Activated naive CD4-positive, alpha-beta T cell treated with anti-CD3 and anti-CD28 coated beads, Interleukin-2, amount 10 ng/mL, durations not matched to agents 7 days and 5 days (primary cell): ENCODE data around the gene CNTD1.

Source experiments
- CTCF ChIA-PET: fragments of 350-600 bp; sonication (Branson Sonifier 250); formaldehyde crosslinking; loops from one replicate; lab custom pipeline; 2021; ENCODE audit warnings: antibody characterized with exemption; lab: Charles Lee
- DNase-seq: peaks from one replicate; pipeline ENCODE4 v3.0.0-alpha.2; 2020
- H3K27ac Mint-ChIP-seq: one replicate; pipeline ENCODE4 v1.8.0; 2021; ENCODE audit warnings: mild to moderate bottlenecking, moderate library complexity, mixed read lengths
- H3K27me3 Mint-ChIP-seq: one replicate; pipeline ENCODE4 v1.8.0; 2021; ENCODE audit warnings: mild to moderate bottlenecking, mixed read lengths
- H3K36me3 Mint-ChIP-seq: one replicate; pipeline ENCODE4 v1.8.0; 2021; ENCODE audit warnings: mixed read lengths
- H3K4me1 Mint-ChIP-seq: one replicate; pipeline ENCODE4 v1.8.0; 2021; ENCODE audit warnings: mixed read lengths
- H3K4me3 Mint-ChIP-seq: one replicate; pipeline ENCODE4 v1.8.0; 2021; ENCODE audit warnings: mild to moderate bottlenecking, moderate library complexity, mixed read lengths
- H3K9me3 Mint-ChIP-seq: one replicate; pipeline ENCODE4 v1.8.0; 2021; ENCODE audit warnings: mixed read lengths

The CNTD1 gene

GRCh38 chr17:42772945-42773289 is 25.7 kb upstream of the CNTD1 start:
- peaks cover 37% of the 10 kb centered on the region for H3K4me1 Mint-ChIP-seq
- peaks cover 11% of the 10 kb centered on the region for H3K27me3 Mint-ChIP-seq
- peaks cover 35% of the 10 kb centered on the region for H3K36me3 Mint-ChIP-seq
- CTCF ChIA-PET, result interaction anchor here (1.6 to 2.6 kb wide), 3 partner anchors 10 to 194 kb away, joined by 6 to 18 read pairs (median 9); no protein-coding TSS in a partner anchor
- H3K9me3 Mint-ChIP-seq, result no peaks in the 10 kb centered on the region
- peak overlapping the region; percentile 97 for H3K4me3 Mint-ChIP-seq
- no peak for DNase-seq
- peak overlapping the region; percentile 90 for H3K27ac Mint-ChIP-seq

- CTCF ChIA-PET, result interaction anchor here (1.6 to 2.6 kb wide), 3 partner anchors 11 to 195 kb away, joined by 6 to 18 read pairs (median 9); no protein-coding TSS in a partner anchor
- peaks cover 6% of the 10 kb centered on the region for H3K27me3 Mint-ChIP-seq
Measured at GRCh38 chr17:42773290-42774035, 25.2 kb upstream of the CNTD1 start, which contains the start of gene VPS25. VPS25 (plus strand) TSS chr17:42773449; CDS start chr17:42773476, 27 bp downstream.

GRCh38 chr17:42774066-42774745 is 24.5 kb upstream of the CNTD1 start:
- Mint-ChIP-seq H3K4me3 (peak overlapping the region; percentile 97), H3K27ac (peak overlapping the region; percentile 90), H3K27me3 (peaks cover 2% of the 10 kb centered on the region), H3K36me3 (peaks cover 44% of the 10 kb centered on the region), H3K9me3 (no peaks in the 10 kb centered on the region), H3K4me1 (peaks cover 37% of the 10 kb centered on the region)
- DNase-seq, result no peak
- CTCF ChIA-PET, result interaction anchor here (1.6 to 2.6 kb wide), 3 partner anchors 11 to 196 kb away, joined by 6 to 18 read pairs (median 9); no protein-coding TSS in a partner anchor

More at GRCh38 chr17:42773290-42774035, 25.2 kb upstream of the CNTD1 start, which contains the start of gene VPS25:
- H3K4me3 Mint-ChIP-seq, result peak within 1 kb of the TSS; percentile 97
- peak within 1 kb of the TSS; percentile 90 for H3K27ac Mint-ChIP-seq
- no peaks in the 10 kb centered on the region for H3K9me3 Mint-ChIP-seq
- peaks cover 37% of the 10 kb centered on the region for H3K4me1 Mint-ChIP-seq
- DNase-seq, result peak; percentile 80
- peaks cover 38% of the 10 kb centered on the region for H3K36me3 Mint-ChIP-seq

GRCh38 chr17:42775534-42776098 is 23.0 kb upstream of the CNTD1 start:
- CTCF ChIA-PET, result no interaction called here
- Mint-ChIP-seq H3K9me3 (no peaks in the 10 kb centered on the region), H3K27me3 (peaks cover 16% of the 10 kb centered on the region), H3K27ac (no peak overlapping the region), H3K36me3 (peaks cover 51% of the 10 kb centered on the region), H3K4me3 (no peak overlapping the region), H3K4me1 (peaks cover 43% of the 10 kb centered on the region)
- DNase-seq, result no peak

- Mint-ChIP-seq H3K4me3 (no peak overlapping the region), H3K9me3 (no peaks in the 10 kb centered on the region), H3K4me1 (peaks cover 31% of the 10 kb centered on the region), H3K27me3 (peaks cover 45% of the 10 kb centered on the region), H3K27ac (no peak overlapping the region), H3K36me3 (peaks cover 46% of the 10 kb centered on the region)
- CTCF ChIA-PET, result interaction anchor here (0.6 kb wide), 1 partner anchor 98 kb away, joined by 3 read pairs; no protein-coding TSS in a partner anchor
- DNase-seq, result no peak
Measured at GRCh38 chr17:42778570-42778969, 20.1 kb upstream of the CNTD1 start.

GRCh38 chr17:42779304-42779935 is 19.2 kb upstream of the CNTD1 start:
- CTCF ChIA-PET, result no interaction called here
- H3K4me1 Mint-ChIP-seq, result peaks cover 28% of the 10 kb centered on the region
- H3K36me3 Mint-ChIP-seq, result peaks cover 37% of the 10 kb centered on the region
- no peaks in the 10 kb centered on the region for H3K9me3 Mint-ChIP-seq
- no peak overlapping the region for H3K27ac Mint-ChIP-seq
- no peak for DNase-seq
- H3K4me3 Mint-ChIP-seq, result no peak overlapping the region
- peaks cover 54% of the 10 kb centered on the region for H3K27me3 Mint-ChIP-seq

GRCh38 chr17:42779936-42780850 is 18.5 kb upstream of the CNTD1 start, which contains the start of gene WNK4:
WNK4 (plus strand) TSS chr17:42780610; CDS start chr17:42780699, 89 bp downstream.
- Mint-ChIP-seq H3K9me3 (no peaks in the 10 kb centered on the region), H3K27ac (no peak within 1 kb of the TSS), H3K4me3 (no peak within 1 kb of the TSS), H3K27me3 (peaks cover 62% of the 10 kb centered on the region), H3K36me3 (peaks cover 30% of the 10 kb centered on the region), H3K4me1 (peaks cover 26% of the 10 kb centered on the region)
- DNase-seq, result no peak
- CTCF ChIA-PET, result interaction anchor here (1.0 kb wide), 1 partner anchor 40 kb away, joined by 3 read pairs; no protein-coding TSS in a partner anchor

GRCh38 chr17:42780851-42781638 is 17.6 kb upstream of the CNTD1 start:
- Mint-ChIP-seq H3K4me3 (no peak overlapping the region), H3K9me3 (no peaks in the 10 kb centered on the region), H3K36me3 (peaks cover 24% of the 10 kb centered on the region), H3K27me3 (peaks cover 70% of the 10 kb centered on the region), H3K27ac (no peak overlapping the region), H3K4me1 (peaks cover 29% of the 10 kb centered on the region)
- CTCF ChIA-PET, result interaction anchor here (1.0 kb wide), 1 partner anchor 39 kb away, joined by 3 read pairs; no protein-coding TSS in a partner anchor
- no peak for DNase-seq

- Mint-ChIP-seq H3K9me3 (no peaks in the 10 kb centered on the region), H3K4me1 (peaks cover 29% of the 10 kb centered on the region), H3K27me3 (peaks cover 77% of the 10 kb centered on the region), H3K4me3 (no peak overlapping the region), H3K36me3 (peaks cover 22% of the 10 kb centered on the region), H3K27ac (no peak overlapping the region)
- DNase-seq, result no peak
- CTCF ChIA-PET, result no interaction called here
Measured at GRCh38 chr17:42781639-42782165, 17.0 kb upstream of the CNTD1 start.

GRCh38 chr17:42782166-42783061 is 16.2 kb upstream of the CNTD1 start:
- no peak for DNase-seq
- H3K4me1 Mint-ChIP-seq, result peaks cover 29% of the 10 kb centered on the region
- H3K9me3 Mint-ChIP-seq, result no peaks in the 10 kb centered on the region
- H3K36me3 Mint-ChIP-seq, result peaks cover 19% of the 10 kb centered on the region
- no peak overlapping the region for H3K4me3 Mint-ChIP-seq
- CTCF ChIA-PET, result no interaction called here
- H3K27ac Mint-ChIP-seq, result no peak overlapping the region
- peaks cover 84% of the 10 kb centered on the region for H3K27me3 Mint-ChIP-seq

- no peak overlapping the region for H3K4me3 Mint-ChIP-seq
- H3K4me1 Mint-ChIP-seq, result peaks cover 26% of the 10 kb centered on the region
- H3K9me3 Mint-ChIP-seq, result no peaks in the 10 kb centered on the region
- CTCF ChIA-PET, result interaction anchor here (0.6 kb wide), 1 partner anchor 20 kb away, joined by 3 read pairs; no protein-coding TSS in a partner anchor
- peaks cover 92% of the 10 kb centered on the region for H3K27me3 Mint-ChIP-seq
- H3K27ac Mint-ChIP-seq, result no peak overlapping the region
- no peak for DNase-seq
- peaks cover 13% of the 10 kb centered on the region for H3K36me3 Mint-ChIP-seq
Measured at GRCh38 chr17:42783062-42783790, 15.4 kb upstream of the CNTD1 start.
